H9 (cell line): Measurements from ENCODE around the gene ADGRD1. TPM values are rescaled to one million over a fixed set of nuclear protein-coding genes. Genes with fewer than 3 reads are reported as not detected.

Experiments used
- DNase-seq: peaks from one replicate; pipeline ENCODE4 v3.0.0-alpha.2; 2017
- H2AFZ ChIP-seq: one replicate; pipeline ENCODE4 v1.6.1; 2013; ENCODE audit warnings: mild to moderate bottlenecking, low read length, control low read depth, moderate library complexity
- H2AK5ac ChIP-seq: 2 replicates; pipeline ENCODE4 v1.6.1; 2013; ENCODE audit warnings: low read length, control low read depth, mixed read lengths; ENCODE audit not compliant: insufficient read length
- H2BK120ac ChIP-seq: one replicate; pipeline ENCODE4 v1.6.1; 2013; ENCODE audit warnings: low read depth, mild to moderate bottlenecking, low read length, control low read depth, inconsistent platforms; ENCODE audit not compliant: poor library complexity, severe bottlenecking
- H2BK12ac ChIP-seq: 2 replicates; pipeline ENCODE4 v1.6.1; 2013; ENCODE audit warnings: low read length, control low read depth, mixed read lengths, low read depth; ENCODE audit not compliant: insufficient read length
- H2BK15ac ChIP-seq: 2 replicates; pipeline ENCODE4 v1.6.1; 2013; ENCODE audit warnings: low read depth, low read length, control low read depth
- H2BK20ac ChIP-seq: one replicate; pipeline ENCODE4 v1.6.1; 2013; ENCODE audit warnings: low read depth, mild to moderate bottlenecking, low read length, control low read depth, inconsistent platforms; ENCODE audit not compliant: poor library complexity, severe bottlenecking
- H2BK5ac ChIP-seq: 2 replicates; pipeline ENCODE4 v1.6.1; 2013; ENCODE audit warnings: low read length, control low read depth, mixed read lengths; ENCODE audit not compliant: insufficient read length
- H3K14ac ChIP-seq: 2 replicates; pipeline ENCODE4 v1.6.1; 2013; ENCODE audit warnings: low read length, control low read depth; ENCODE audit not compliant: insufficient read depth
- H3K18ac ChIP-seq: 2 replicates; pipeline ENCODE4 v1.6.1; 2013; ENCODE audit warnings: low read depth, mild to moderate bottlenecking, mixed read lengths, low read length, control low read depth; ENCODE audit not compliant: insufficient read length
- H3K23ac ChIP-seq: 2 replicates; pipeline ENCODE4 v1.6.1; 2013; ENCODE audit warnings: low read length, control low read depth, mixed read lengths, low read depth; ENCODE audit not compliant: insufficient read length
- H3K23me2 ChIP-seq: 2 replicates; pipeline ENCODE4 v1.6.1; 2013; ENCODE audit warnings: low read depth, mild to moderate bottlenecking, mixed read lengths, low read length, control low read depth; ENCODE audit not compliant: insufficient read length, poor library complexity, severe bottlenecking
- H3K27ac ChIP-seq: 2 replicates; pipeline ENCODE4 v1.5.1; 2013; ENCODE audit warnings: low read length, control low read depth, mixed read lengths, low read depth; ENCODE audit not compliant: insufficient read length
- H3K27me3 ChIP-seq: 2 replicates; pipeline ENCODE4 v1.6.1; 2013; ENCODE audit warnings: low read length, control low read depth, inconsistent platforms; ENCODE audit not compliant: insufficient read depth
- H3K4ac ChIP-seq: 2 replicates; pipeline ENCODE4 v1.6.1; 2013; ENCODE audit warnings: low read depth, mild to moderate bottlenecking, control low read depth, inconsistent platforms, low read length, moderate library complexity
- H3K4me1 ChIP-seq: 2 replicates; pipeline ENCODE4 v1.6.1; 2013; ENCODE audit warnings: low read length, control low read depth, inconsistent platforms; ENCODE audit not compliant: insufficient read depth
- H3K4me2 ChIP-seq: 2 replicates; pipeline ENCODE4 v1.6.1; 2013; ENCODE audit warnings: low read length, control low read depth, mixed read lengths; ENCODE audit not compliant: insufficient read length, insufficient read depth
- H3K56ac ChIP-seq: 2 replicates; pipeline ENCODE4 v1.6.1; 2013; ENCODE audit warnings: low read depth, mild to moderate bottlenecking, mixed read lengths, low read length, control low read depth; ENCODE audit not compliant: insufficient read length
- H3K79me1 ChIP-seq: 2 replicates; pipeline ENCODE4 v1.6.1; 2013; ENCODE audit warnings: low read depth, mild to moderate bottlenecking, moderate library complexity, low read length, control low read depth, inconsistent platforms; ENCODE audit not compliant: insufficient read depth, poor library complexity, severe bottlenecking
- H3K79me2 ChIP-seq: 2 replicates; pipeline ENCODE4 v1.6.1; 2013; ENCODE audit warnings: low read length, control low read depth, inconsistent platforms; ENCODE audit not compliant: insufficient read depth
- H3K9ac ChIP-seq: 2 replicates; pipeline ENCODE4 v1.6.1; 2013; ENCODE audit warnings: low read length, control low read depth, mixed read lengths; ENCODE audit not compliant: insufficient read length; ENCODE audit errors: extremely low read depth
- H3K9me3 ChIP-seq: one replicate; pipeline ENCODE4 v1.6.1; 2013; ENCODE audit warnings: low read depth, low read length, inconsistent platforms; ENCODE audit not compliant: control insufficient read depth
- H3T11ph ChIP-seq: one replicate; pipeline ENCODE4 v1.6.1; 2013; ENCODE audit warnings: mild to moderate bottlenecking, low read length, control low read depth, inconsistent platforms
- H4K20me1 ChIP-seq: one replicate; pipeline ENCODE4 v1.6.1; 2013; ENCODE audit not compliant: control insufficient read depth, insufficient read length, insufficient read depth
- H4K5ac ChIP-seq: 2 replicates; pipeline ENCODE4 v1.6.1; 2013; ENCODE audit warnings: low read depth, mild to moderate bottlenecking, mixed read lengths, low read length, control low read depth; ENCODE audit not compliant: insufficient read length
- H4K8ac ChIP-seq: replicated peaks from 2 replicates; pipeline ENCODE4 v1.6.1; 2013; ENCODE audit warnings: low read length, control low read depth, mixed read lengths, low read depth; ENCODE audit not compliant: insufficient read length
- H4K91ac ChIP-seq: 2 replicates; pipeline ENCODE4 v1.6.1; 2013; ENCODE audit warnings: low read depth, mild to moderate bottlenecking, moderate library complexity, mixed read lengths, low read length, control low read depth; ENCODE audit not compliant: insufficient read length
- H3K27ac Mint-ChIP-seq, 3 experiments: 2 replicates in 2 of 3; 3 replicates in 1 of 3; pipeline ENCODE4 v1.8.0; 2020 to 2021; ENCODE audit warnings: mixed read lengths in 3 of 3, mild to moderate bottlenecking in 1 of 3, moderate library complexity in 1 of 3
- H3K27me3 Mint-ChIP-seq: 2 replicates; pipeline ENCODE4 v1.8.0; 2021; ENCODE audit warnings: low read depth, mild to moderate bottlenecking, moderate library complexity, mixed read lengths
- H3K36me3 Mint-ChIP-seq, 3 experiments: 2 replicates in 2 of 3; 3 replicates in 1 of 3; pipeline ENCODE4 v1.8.0; 2020 to 2021; ENCODE audit warnings: low read depth in 3 of 3, mixed read lengths in 3 of 3; ENCODE audit not compliant: insufficient read depth in 1 of 3
- H3K4me1 Mint-ChIP-seq, 2 experiments: 2 replicates each; pipeline ENCODE4 v1.8.0; 2020; ENCODE audit warnings: mixed read lengths in 2 of 2
- H3K4me3 Mint-ChIP-seq, 2 experiments: 2 replicates in 1 of 2; 3 replicates in 1 of 2; pipeline ENCODE4 v1.8.0; 2020 to 2021; ENCODE audit warnings: mild to moderate bottlenecking in 2 of 2, mixed read lengths in 2 of 2, moderate library complexity in 1 of 2
- H3K9me3 Mint-ChIP-seq, 2 experiments: 2 replicates in 1 of 2; 3 replicates in 1 of 2; pipeline ENCODE4 v1.8.0; 2020; ENCODE audit warnings: mild to moderate bottlenecking in 2 of 2, mixed read lengths in 2 of 2, moderate library complexity in 1 of 2
- WGBS: extraction: QIAGEN DNeasy Blood & Tissue Kit; methylation state at CpG from one replicate; pipeline ENCODE4 v1.1.7; 2013; ENCODE audit warnings: missing lambda C conversion rate, low lambda C conversion rate, mixed read lengths; ENCODE audit not compliant: insufficient read length; ENCODE audit errors: extremely low coverage; 5-methylcytosine and 5-hydroxymethylcytosine counted together
- total RNA-seq: library from RNA; stranded (reverse); gene quantifications from 2 replicates; pipeline ENCODE4 v1.2.1, GENCODE V29; 2021
- TF ChIP-seq, protein P1 (sequence below): fragments of 200-600 bp; sonication (generic); conservative IDR thresholded peaks from 3 replicates; pipeline ENCODE4 v1.8.0; 2021; ENCODE audit warnings: antibody characterized with exemption, mild to moderate bottlenecking

The ADGRD1 gene
- total RNA-seq, 1 experiment from 2014 or later = 0.52 TPM

DNA sequence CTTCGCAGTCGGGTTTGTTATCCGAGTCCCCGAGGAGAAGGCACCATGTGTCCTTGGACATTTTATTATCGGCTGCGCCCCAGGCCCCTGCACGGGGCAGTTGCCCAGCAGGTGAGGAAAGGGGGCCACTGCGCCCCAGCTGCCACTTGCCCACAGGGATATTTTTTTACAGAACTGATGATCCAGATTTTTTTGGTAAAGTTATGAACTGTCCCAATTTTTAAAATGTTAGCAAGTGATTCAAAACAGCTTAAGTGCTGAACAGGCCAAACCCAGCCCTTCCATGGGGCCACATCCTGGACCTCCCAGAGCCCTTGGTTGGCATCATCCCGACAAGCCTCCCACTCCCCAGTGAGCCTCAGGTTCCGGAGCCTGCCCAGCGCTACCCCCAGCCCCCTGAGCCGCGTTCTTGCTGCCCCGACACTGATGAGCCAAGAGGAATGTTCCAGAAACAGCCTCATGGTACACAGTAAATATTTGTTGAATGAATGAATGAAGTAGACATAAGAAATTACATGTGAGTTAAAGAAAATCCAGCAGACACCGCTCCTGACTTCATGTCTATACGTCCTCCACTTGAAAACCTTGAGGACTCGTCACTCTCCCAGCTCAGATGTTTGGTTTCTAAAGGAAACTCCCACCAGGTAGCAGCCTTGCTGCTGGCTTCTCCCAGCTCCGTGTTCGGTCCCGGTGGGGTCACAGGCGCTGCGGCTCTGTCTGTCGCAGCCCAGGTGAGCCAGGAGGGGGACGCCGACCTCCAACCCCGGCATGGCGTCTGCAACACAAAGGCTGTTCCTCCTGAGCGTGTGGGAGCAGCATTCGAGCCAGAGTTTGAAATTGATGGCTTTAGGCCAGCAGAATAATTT, 88.5 kb downstream of the ADGRD1 start:
- Histone ChIP-seq H3K18ac (no peak overlapping the region), H4K8ac (no peak overlapping the region), H3T11ph (no peak overlapping the region), H3K79me1 (no peaks in the 10 kb centered on the region), H4K5ac (no peak overlapping the region), H3K56ac (no peak overlapping the region), H3K23ac (no peak overlapping the region), H2BK15ac (no peak overlapping the region), H3K9me3 (no peaks in the 10 kb centered on the region), H2BK12ac (no peak overlapping the region), H3K4me1 (no peaks in the 10 kb centered on the region), H3K27ac (no peak overlapping the region), H3K23me2 (no peaks in the 10 kb centered on the region), H2AFZ (no peak overlapping the region), H3K14ac (no peak overlapping the region), H3K4me2 (no peak overlapping the region), H2BK5ac (no peak overlapping the region), H2BK20ac (no peak overlapping the region), H4K91ac (no peak overlapping the region), H3K27me3 (no peaks in the 10 kb centered on the region), H3K4ac (no peak overlapping the region), H3K9ac (no peak overlapping the region), H3K79me2 (no peaks in the 10 kb centered on the region), H2AK5ac (no peak overlapping the region), H2BK120ac (no peak overlapping the region), H4K20me1 (no peaks in the 10 kb centered on the region)
- WGBS = no CpG with 5 or more reads among the region's 29 CpGs
- peaks cover under 1 to 8% (median 5%) of the 10 kb centered on the region in 3 experiments; a peak in 5 of 7 replicates for H3K36me3 Mint-ChIP-seq
- H3K27ac Mint-ChIP-seq = peak overlapping the region in 1 of 3 experiments; percentile 23; a peak in 1 of 7 replicates
- H3K9me3 Mint-ChIP-seq = peaks cover 6 to 11% of the 10 kb centered on the region in 2 experiments
- no peak for DNase-seq
- H3K27me3 Mint-ChIP-seq = no peaks in the 10 kb centered on the region; the same call in 1 of the 2 replicates
- TF ChIP-seq, protein P1, sequence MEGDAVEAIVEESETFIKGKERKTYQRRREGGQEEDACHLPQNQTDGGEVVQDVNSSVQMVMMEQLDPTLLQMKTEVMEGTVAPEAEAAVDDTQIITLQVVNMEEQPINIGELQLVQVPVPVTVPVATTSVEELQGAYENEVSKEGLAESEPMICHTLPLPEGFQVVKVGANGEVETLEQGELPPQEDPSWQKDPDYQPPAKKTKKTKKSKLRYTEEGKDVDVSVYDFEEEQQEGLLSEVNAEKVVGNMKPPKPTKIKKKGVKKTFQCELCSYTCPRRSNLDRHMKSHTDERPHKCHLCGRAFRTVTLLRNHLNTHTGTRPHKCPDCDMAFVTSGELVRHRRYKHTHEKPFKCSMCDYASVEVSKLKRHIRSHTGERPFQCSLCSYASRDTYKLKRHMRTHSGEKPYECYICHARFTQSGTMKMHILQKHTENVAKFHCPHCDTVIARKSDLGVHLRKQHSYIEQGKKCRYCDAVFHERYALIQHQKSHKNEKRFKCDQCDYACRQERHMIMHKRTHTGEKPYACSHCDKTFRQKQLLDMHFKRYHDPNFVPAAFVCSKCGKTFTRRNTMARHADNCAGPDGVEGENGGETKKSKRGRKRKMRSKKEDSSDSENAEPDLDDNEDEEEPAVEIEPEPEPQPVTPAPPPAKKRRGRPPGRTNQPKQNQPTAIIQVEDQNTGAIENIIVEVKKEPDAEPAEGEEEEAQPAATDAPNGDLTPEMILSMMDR = no peak
- no peak overlapping the region for H3K4me3 Mint-ChIP-seq
- H3K4me1 Mint-ChIP-seq = peaks cover 3 to 4% of the 10 kb centered on the region in 2 experiments; a peak in 3 of 4 replicates
